Measurements from ENCODE around the gene NID2.

DNA sequence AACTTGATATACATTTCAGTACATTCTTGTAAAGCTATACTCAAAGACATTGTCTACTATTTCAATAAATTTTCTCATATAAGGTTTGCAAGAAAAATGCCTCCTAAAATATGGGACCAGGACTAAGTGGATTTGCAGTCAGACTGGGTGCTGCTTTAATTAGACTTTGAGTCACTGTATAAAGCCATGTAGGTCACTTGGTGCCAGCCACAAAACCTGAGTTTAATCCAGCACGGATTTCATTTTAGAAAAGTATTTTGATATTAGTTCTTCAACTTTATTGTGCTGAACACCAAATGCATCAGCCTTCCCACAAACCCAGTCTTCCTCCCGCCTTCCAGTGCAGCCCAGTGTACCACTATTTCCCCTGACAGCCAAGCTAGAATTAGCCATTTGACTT lies 9.9 kb upstream of the NID2 start:
- TF ChIP-seq, protein P1, sequence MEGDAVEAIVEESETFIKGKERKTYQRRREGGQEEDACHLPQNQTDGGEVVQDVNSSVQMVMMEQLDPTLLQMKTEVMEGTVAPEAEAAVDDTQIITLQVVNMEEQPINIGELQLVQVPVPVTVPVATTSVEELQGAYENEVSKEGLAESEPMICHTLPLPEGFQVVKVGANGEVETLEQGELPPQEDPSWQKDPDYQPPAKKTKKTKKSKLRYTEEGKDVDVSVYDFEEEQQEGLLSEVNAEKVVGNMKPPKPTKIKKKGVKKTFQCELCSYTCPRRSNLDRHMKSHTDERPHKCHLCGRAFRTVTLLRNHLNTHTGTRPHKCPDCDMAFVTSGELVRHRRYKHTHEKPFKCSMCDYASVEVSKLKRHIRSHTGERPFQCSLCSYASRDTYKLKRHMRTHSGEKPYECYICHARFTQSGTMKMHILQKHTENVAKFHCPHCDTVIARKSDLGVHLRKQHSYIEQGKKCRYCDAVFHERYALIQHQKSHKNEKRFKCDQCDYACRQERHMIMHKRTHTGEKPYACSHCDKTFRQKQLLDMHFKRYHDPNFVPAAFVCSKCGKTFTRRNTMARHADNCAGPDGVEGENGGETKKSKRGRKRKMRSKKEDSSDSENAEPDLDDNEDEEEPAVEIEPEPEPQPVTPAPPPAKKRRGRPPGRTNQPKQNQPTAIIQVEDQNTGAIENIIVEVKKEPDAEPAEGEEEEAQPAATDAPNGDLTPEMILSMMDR (IDR thresholded peaks at IDR 0.05) = no peak
- TF ChIP-seq EZH2 (IDR thresholded peaks at IDR 0.05; ENCODE audit: borderline replicate concordance, insufficient read depth, low read depth, low read length, poor library complexity, severe bottlenecking) = no peak

Measured in B cell (primary cell).